ENCODE results near the gene CDK3. TPM values are rescaled to one million over a fixed set of nuclear protein-coding genes. Genes with fewer than 3 reads are reported as not detected.
A peak's percentile ranks its signal among the peaks of the same experiment; 100 is the strongest.
"Not testable (repeated sequence)": the region's sequence is repeated elsewhere in the genome, so short reads cannot be mapped to it uniquely, and the experiment has no call there.

Gene CDK3
- total and polyA plus RNA-seq, 3 experiments from 2014 or later, result 5.0 to 5.5 TPM; not detected in 1

DNA sequence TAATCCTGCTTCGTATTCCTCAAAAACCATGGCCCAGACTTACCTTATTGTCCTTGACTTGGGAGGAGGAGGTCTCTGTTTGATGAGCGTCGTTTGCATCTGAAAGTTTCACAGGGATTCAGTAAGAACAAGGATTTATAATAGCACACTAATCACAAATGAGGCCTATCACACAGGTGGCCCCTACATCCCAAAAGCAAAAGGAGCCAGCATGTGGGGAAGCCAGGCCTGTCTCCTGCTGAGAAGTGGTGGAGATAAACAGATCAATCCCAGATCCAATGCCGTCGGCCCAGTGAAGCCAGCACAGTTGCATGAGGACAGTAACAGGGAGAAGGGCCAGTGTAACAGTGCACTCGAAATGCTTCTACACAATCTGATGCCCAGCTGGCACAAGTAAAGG, 39.7 kb downstream of the CDK3 start:
- Histone ChIP-seq H3K27ac (ENCODE audit: low read depth, low read length) (no peak overlapping the region), H3K4me3 (ENCODE audit: low read length) (no peak overlapping the region), H3K27me3 (ENCODE audit: insufficient read depth, low read length, poor library complexity, severe bottlenecking) (no peaks in the 10 kb centered on the region), H3K36me3 (ENCODE audit: insufficient read depth, low read length) (peaks cover 59% of the 10 kb centered on the region), H3K4me1 (ENCODE audit: insufficient read depth, low read length) (no peaks in the 10 kb centered on the region), H3K9me3 (ENCODE audit: low read length) (no peaks in the 10 kb centered on the region)
- POLR2A ChIA-PET, result no interaction called here
- peak overlapping the region in 1 of 8 donors; percentile 69 for H3K27ac Mint-ChIP-seq
- no peak overlapping the region for H3K4me3 Mint-ChIP-seq
- H3K9me3 Mint-ChIP-seq, result no peaks in the 10 kb centered on the region
- H3K27me3 Mint-ChIP-seq, result peaks cover 0 to 1% of the 10 kb centered on the region in 2 donors
- peaks cover 0 to 4% (median 0%) of the 10 kb centered on the region in 3 donors for H3K4me1 Mint-ChIP-seq
- no peak for DNase-seq
- peaks cover under 1 to 75% (median 28%) of the 10 kb centered on the region in 3 donors for H3K36me3 Mint-ChIP-seq
- CTCF ChIA-PET, result no interaction called here

DNA sequence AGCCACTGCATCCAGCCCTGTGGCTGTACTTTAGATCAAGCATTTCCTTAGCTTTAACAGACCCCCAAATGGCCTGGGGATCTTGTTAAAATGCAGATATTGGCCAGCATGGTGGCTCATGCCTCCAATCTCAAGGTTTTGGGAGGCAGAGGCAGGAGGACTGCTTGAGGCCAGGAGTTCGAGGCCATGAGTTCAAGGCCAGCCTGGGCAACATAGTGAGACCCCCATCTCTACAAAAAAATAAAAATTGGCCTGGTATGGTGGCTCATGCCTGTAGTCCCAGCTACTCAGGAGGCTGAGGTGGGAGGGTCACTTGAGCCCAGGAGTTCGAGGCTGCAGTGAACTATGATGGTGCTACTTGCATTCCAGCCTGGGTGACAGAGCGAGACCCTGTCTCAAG, 42.2 kb downstream of the CDK3 start:
- Mint-ChIP-seq H3K27ac (peak overlapping the region in 1 of 8 donors; percentile 63), H3K36me3 (peaks cover 9 to 93% (median 31%) of the 10 kb centered on the region in 3 donors)
- CTCF ChIA-PET; H3K27ac ChIP-seq (ENCODE audit: low read depth, low read length); H3K4me1 Mint-ChIP-seq; H3K4me3 Mint-ChIP-seq; H3K27me3 ChIP-seq (ENCODE audit: insufficient read depth, low read length, poor library complexity, severe bottlenecking); DNase-seq; H3K9me3 Mint-ChIP-seq; H3K9me3 ChIP-seq (ENCODE audit: low read length); H3K27me3 Mint-ChIP-seq; H3K4me3 ChIP-seq (ENCODE audit: low read length); H3K4me1 ChIP-seq (ENCODE audit: insufficient read depth, low read length): not testable (repeated sequence)
- peaks cover 77% of the 10 kb centered on the region for H3K36me3 ChIP-seq (ENCODE audit: insufficient read depth, low read length)
- POLR2A ChIA-PET, result interaction anchor here (0.5 kb wide), 1 partner anchor 15 kb away, joined by 3 read pairs; no protein-coding TSS in a partner anchor

DNA sequence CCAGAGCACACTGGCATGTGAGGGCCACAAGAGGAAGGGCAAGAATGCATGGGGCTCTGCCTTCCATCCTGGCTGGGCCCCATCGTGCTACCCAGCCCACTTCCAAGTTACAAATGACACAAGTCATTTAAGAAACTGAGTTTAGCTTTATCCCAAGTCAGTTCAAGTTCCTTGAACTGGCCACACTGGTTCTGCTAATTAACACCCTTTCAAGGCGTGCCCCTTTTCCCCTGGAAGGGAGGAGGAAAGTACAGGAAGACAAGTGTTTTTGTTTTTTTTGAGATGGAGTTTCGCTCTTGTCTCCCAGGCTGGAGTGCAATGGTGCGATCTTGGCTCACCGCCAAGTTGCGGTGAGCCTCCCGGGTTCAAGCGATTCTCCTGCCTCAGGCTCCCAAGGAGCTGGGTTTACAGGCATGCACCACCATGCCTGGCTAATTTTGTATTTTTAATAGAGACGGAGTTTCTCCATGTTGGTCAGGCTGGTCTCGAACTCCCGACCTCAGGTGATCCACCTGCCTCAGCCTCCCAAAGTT, 43.9 kb downstream of the CDK3 start:
- CTCF ChIA-PET, result not testable (repeated sequence)

DNA sequence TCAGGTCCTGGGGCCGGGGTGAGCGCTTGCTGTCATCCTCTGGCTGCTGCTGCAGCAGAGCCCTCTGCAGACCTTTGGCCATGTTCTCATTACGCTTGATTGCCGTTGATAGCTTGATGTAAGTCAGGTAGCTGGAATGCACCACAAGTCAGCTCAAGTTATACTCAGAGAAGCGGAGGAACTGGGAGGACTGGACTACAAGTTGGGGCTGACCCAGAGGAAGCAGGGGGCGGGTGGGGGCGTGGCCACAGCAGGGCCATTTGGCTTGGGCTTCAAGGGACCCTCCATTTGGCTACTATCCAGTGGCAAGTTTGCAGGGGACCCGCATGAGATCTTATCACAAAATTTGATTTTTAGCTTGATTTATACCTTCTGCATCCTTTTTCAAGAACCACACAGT, 45.4 kb downstream of the CDK3 start:
- no peaks in the 10 kb centered on the region for H3K9me3 Mint-ChIP-seq
- no peak overlapping the region for H3K4me3 Mint-ChIP-seq
- H3K27ac ChIP-seq (ENCODE audit: low read depth, low read length), result no peak overlapping the region
- peaks cover 19 to 92% (median 27%) of the 10 kb centered on the region in 3 donors for H3K36me3 Mint-ChIP-seq
- CTCF ChIA-PET, result interaction anchor here (1.0 to 1.5 kb wide), 5 partner anchors 13 to 233 kb away, joined by 3 to 5 read pairs (median 3); no protein-coding TSS in a partner anchor
- no peak for DNase-seq
- H3K4me1 ChIP-seq (ENCODE audit: insufficient read depth, low read length), result no peaks in the 10 kb centered on the region
- H3K27ac Mint-ChIP-seq, result peak overlapping the region in 2 of 8 donors; percentile 48 to 61
- no peaks in the 10 kb centered on the region for H3K27me3 ChIP-seq (ENCODE audit: insufficient read depth, low read length, poor library complexity, severe bottlenecking)
- H3K4me3 ChIP-seq (ENCODE audit: low read length), result no peak overlapping the region
- H3K27me3 Mint-ChIP-seq, result no peaks in the 10 kb centered on the region
- POLR2A ChIA-PET, result interaction anchor here (0.6 kb wide), 1 partner anchor 293 kb away, joined by 3 read pairs; no protein-coding TSS in a partner anchor
- peaks cover 83% of the 10 kb centered on the region for H3K36me3 ChIP-seq (ENCODE audit: insufficient read depth, low read length)
- H3K9me3 ChIP-seq (ENCODE audit: low read length), result no peaks in the 10 kb centered on the region
- peaks cover 4 to 22% (median 20%) of the 10 kb centered on the region in 3 donors for H3K4me1 Mint-ChIP-seq

More for the DNA sequence above, 43.9 kb downstream of the CDK3 start:
- H3K27ac ChIP-seq (ENCODE audit: low read depth, low read length); H3K9me3 Mint-ChIP-seq; H3K27me3 Mint-ChIP-seq; H3K4me3 Mint-ChIP-seq; H3K9me3 ChIP-seq (ENCODE audit: low read length); POLR2A ChIA-PET; DNase-seq; H3K4me3 ChIP-seq (ENCODE audit: low read length); H3K27me3 ChIP-seq (ENCODE audit: insufficient read depth, low read length, poor library complexity, severe bottlenecking); H3K4me1 ChIP-seq (ENCODE audit: insufficient read depth, low read length): not testable (repeated sequence)
- peaks cover 4 to 16% (median 9%) of the 10 kb centered on the region in 3 donors for H3K4me1 Mint-ChIP-seq
- H3K36me3 Mint-ChIP-seq, result peaks cover 19 to 93% (median 30%) of the 10 kb centered on the region in 3 donors
- H3K36me3 ChIP-seq (ENCODE audit: insufficient read depth, low read length), result peaks cover 85% of the 10 kb centered on the region
- H3K27ac Mint-ChIP-seq, result peak overlapping the region in 2 of 8 donors; percentile 22 to 63

DNA sequence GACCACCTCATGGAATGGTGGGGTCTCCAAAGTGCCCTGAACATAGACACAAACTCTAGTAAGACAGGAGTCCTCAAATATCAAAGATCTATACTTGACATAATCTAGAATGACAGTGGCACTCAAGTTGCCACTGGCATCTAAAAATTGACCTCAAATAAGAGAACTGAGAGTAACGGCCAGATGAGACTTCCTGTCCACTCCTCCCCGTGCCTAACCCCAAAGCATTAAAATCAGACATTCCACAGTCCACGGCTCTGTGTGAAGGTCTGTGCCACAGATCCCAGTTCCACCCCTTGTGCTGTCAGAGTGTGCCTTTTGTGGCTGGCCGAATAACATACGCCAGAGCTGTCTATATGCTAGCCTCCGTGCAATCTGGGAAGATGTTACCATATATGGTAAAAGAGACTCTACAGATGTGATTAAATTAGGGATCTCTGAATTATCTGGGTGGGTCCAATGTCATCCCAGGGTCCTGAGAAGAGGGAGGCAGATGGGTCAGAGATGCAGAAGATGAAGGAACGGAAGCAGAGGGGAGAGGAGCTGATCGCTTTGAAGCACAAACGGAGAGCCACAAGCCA, 47.5 kb downstream of the CDK3 start:
- Mint-ChIP-seq H3K9me3 (no peaks in the 10 kb centered on the region), H3K27me3 (no peaks in the 10 kb centered on the region), H3K27ac (peak overlapping the region in 7 of 8 donors; percentile 1 to 80 (median 54)), H3K4me3 (no peak overlapping the region), H3K36me3 (peaks cover 19 to 90% (median 26%) of the 10 kb centered on the region in 3 donors), H3K4me1 (peaks cover 7 to 25% (median 23%) of the 10 kb centered on the region in 3 donors)
- Histone ChIP-seq H3K27me3 (ENCODE audit: insufficient read depth, low read length, poor library complexity, severe bottlenecking) (no peaks in the 10 kb centered on the region), H3K27ac (ENCODE audit: low read depth, low read length) (no peak overlapping the region), H3K4me1 (ENCODE audit: insufficient read depth, low read length) (no peaks in the 10 kb centered on the region), H3K9me3 (ENCODE audit: low read length) (no peaks in the 10 kb centered on the region), H3K4me3 (ENCODE audit: low read length) (no peak overlapping the region), H3K36me3 (ENCODE audit: insufficient read depth, low read length) (peaks cover 71% of the 10 kb centered on the region)
- ChIA-PET CTCF (interaction anchor here (0.6 to 1.6 kb wide), 2 partner anchors 34 to 73 kb away, joined by 3 to 4 read pairs; no protein-coding TSS in a partner anchor), POLR2A (no interaction called here)
- no peak for DNase-seq

DNA sequence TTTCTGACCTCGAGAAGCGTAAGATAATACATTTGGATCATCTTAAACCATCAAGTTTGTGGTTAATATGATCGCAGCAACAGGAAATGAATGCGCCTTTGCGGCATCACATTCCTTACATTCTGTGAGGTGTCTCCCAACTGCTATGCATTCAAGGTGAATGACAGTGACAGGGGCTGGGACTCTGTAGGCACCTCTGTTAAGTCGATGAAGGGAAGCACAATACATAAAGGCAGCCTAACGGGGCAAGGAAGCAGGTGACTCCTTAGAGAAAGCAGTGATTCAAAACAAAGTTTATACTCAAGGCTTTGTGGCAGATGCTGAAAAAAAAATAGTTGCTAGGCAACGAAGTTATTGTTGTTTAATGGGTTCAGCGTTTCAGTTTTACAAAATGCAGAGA, 48.1 kb downstream of the CDK3 start:
- DNase-seq, result peak in 2 of 5 donors; percentile 6 to 38
- Mint-ChIP-seq H3K4me1 (peaks cover 7 to 29% (median 23%) of the 10 kb centered on the region in 3 donors), H3K36me3 (peaks cover 19 to 90% (median 29%) of the 10 kb centered on the region in 3 donors), H3K9me3 (no peaks in the 10 kb centered on the region), H3K27ac (peak overlapping the region in 5 of 8 donors; percentile 60 to 87 (median 78)), H3K27me3 (no peaks in the 10 kb centered on the region), H3K4me3 (no peak overlapping the region)
- no peak overlapping the region for H3K4me3 ChIP-seq (ENCODE audit: low read length)
- H3K4me1 ChIP-seq (ENCODE audit: insufficient read depth, low read length), result no peaks in the 10 kb centered on the region
- no peak overlapping the region for H3K27ac ChIP-seq (ENCODE audit: low read depth, low read length)
- H3K9me3 ChIP-seq (ENCODE audit: low read length), result no peaks in the 10 kb centered on the region
- ChIA-PET CTCF (interaction anchor here (1.0 to 1.2 kb wide), 2 partner anchors 16 to 250 kb away, joined by 3 to 6 read pairs; no protein-coding TSS in a partner anchor), POLR2A (interaction anchor here (0.6 kb wide), 1 partner anchor 68 kb away, joined by 3 read pairs; no protein-coding TSS in a partner anchor)
- peaks cover 71% of the 10 kb centered on the region for H3K36me3 ChIP-seq (ENCODE audit: insufficient read depth, low read length)
- H3K27me3 ChIP-seq (ENCODE audit: insufficient read depth, low read length, poor library complexity, severe bottlenecking), result no peaks in the 10 kb centered on the region

DNA sequence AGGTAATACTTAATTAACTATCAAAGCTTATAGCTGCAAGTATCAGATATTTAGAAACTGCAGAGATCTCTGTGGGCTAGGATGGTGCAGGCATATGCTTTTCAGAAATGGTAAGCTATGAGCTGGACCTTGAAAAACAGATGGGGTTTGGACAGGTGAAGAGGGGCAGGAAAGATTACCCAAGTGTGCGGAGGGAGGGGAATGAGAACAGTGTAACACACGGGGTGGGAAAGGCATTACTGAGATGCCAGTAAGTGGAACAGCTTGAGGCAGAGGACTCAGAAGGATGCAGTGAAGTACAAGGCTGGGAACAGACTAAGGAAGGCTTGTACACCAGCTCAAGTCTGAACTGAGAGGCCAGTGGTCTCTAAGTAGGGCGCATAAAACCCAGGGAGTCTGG, 48.6 kb downstream of the CDK3 start:
- peaks cover 70% of the 10 kb centered on the region for H3K36me3 ChIP-seq (ENCODE audit: insufficient read depth, low read length)
- H3K4me1 Mint-ChIP-seq, result peaks cover 7 to 33% (median 23%) of the 10 kb centered on the region in 3 donors
- no peaks in the 10 kb centered on the region for H3K9me3 Mint-ChIP-seq
- H3K27me3 ChIP-seq (ENCODE audit: insufficient read depth, low read length, poor library complexity, severe bottlenecking), result no peaks in the 10 kb centered on the region
- H3K9me3 ChIP-seq (ENCODE audit: low read length), result no peaks in the 10 kb centered on the region
- H3K4me1 ChIP-seq (ENCODE audit: insufficient read depth, low read length), result no peaks in the 10 kb centered on the region
- H3K4me3 Mint-ChIP-seq, result no peak overlapping the region
- DNase-seq, result no peak
- no peak overlapping the region for H3K4me3 ChIP-seq (ENCODE audit: low read length)
- H3K27ac ChIP-seq (ENCODE audit: low read depth, low read length), result no peak overlapping the region
- no peaks in the 10 kb centered on the region for H3K27me3 Mint-ChIP-seq
- H3K27ac Mint-ChIP-seq, result peak overlapping the region in 7 of 8 donors; percentile 7 to 89 (median 75)
- CTCF ChIA-PET, result interaction anchor here (1.0 to 1.2 kb wide), 2 partner anchors 15 to 249 kb away, joined by 3 to 6 read pairs; no protein-coding TSS in a partner anchor
- POLR2A ChIA-PET, result interaction anchor here (0.6 kb wide), 1 partner anchor 69 kb away, joined by 3 read pairs; no protein-coding TSS in a partner anchor
- H3K36me3 Mint-ChIP-seq, result peaks cover 19 to 90% (median 25%) of the 10 kb centered on the region in 3 donors
